GM21529 (cell line): ENCODE results near the gene LGALS1.

ENCODE experiments used
- ATAC-seq: cut with Tn5 transposase; IDR thresholded peaks from one replicate; pipeline ENCODE4 v1.9.1; 2021; ENCODE audit not compliant: unreplicated experiment

The LGALS1 gene

DNA sequence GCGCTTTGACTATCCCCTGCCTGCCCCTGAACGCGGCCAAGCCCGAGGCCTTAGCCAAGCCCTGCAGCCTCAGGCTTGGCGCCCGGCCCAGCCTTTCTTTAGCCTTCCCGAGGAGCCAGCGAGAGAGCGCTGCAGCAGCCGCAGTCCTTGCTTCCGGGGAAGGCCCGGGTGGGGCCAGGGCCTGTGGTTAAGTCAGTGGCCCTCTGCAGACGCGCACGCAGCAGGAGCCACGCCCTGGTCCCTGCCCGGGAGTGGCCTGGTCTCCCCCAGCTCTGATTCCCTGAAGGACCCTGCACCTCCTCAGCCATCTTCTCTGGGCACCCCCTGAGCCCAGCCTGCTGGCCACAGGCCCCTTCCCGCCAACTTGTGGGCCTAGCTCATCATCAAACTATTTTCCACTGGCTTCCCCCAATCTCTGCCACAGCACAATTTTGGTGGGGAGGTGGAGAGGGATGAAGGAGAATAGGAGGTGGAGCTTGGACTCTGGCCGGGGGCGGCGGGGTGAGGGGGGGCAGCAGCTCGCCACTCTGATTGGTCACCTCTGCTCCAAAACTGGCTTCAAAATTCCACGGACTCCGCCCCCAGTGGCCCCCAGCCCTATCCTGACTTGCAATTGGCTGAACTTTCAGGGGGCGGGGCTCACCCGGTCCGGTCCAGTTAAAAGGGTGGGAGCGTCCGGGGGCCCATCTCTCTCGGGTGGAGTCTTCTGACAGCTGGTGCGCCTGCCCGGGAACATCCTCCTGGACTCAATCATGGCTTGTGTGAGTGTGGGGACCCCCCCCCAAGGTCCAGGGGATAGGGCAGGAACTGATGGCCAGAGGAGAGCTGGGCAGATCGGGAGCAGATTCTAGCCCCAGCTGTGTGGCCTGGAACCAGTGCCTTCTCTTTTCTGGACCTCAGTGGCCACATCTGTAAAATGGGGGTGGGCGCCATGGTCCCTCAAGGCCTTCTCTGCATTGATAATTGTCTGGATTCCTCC lies at the start of gene LGALS1:
Gene LGALS1 (plus strand): TSS at position 686 of the 979 bp plus-strand sequence. CDS start 67 bp downstream, at position 753.
- peak; percentile 57 for ATAC-seq

DNA sequence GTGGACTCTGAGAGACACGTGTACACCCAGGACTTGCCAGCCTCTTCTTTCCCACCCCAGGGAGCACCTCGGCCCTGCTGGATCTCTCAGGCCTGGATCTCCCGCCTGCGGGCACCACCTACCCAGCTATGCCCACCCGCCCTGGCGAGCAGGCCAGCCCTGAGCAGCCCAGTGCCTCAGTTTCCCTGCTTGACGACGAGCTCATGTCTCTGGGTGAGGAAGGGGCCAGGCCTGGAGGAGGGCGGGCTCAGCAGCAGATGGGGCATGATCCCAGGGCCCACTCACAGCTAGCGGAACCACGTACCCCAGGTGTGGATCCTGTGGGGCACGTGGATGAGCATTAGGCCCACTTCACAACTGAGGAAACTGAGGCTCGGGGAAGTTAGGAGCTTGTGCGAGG lies 49.7 kb upstream of the LGALS1 start:
- ATAC-seq, result no peak

DNA sequence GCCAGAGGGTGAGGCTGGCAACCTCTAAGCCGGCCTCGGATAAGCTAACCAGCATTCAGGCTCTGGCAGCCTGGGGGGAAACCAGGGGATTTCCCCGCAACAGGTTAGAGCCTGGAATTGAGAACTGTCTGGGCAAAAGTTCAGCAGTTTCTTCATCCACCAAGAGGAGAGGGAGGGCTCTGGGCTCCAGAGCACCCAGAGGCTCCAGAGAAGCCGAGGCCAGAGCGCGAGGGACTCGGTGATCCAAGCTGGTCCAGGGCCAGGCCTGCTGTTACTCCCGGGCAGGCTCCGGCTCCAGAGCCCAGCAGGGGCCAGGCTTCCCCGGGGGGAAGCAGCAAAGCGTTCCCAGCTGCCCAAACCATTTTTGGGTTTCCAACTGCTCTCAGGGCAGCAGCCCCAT lies 49.3 kb upstream of the LGALS1 start:
- no peak for ATAC-seq

DNA sequence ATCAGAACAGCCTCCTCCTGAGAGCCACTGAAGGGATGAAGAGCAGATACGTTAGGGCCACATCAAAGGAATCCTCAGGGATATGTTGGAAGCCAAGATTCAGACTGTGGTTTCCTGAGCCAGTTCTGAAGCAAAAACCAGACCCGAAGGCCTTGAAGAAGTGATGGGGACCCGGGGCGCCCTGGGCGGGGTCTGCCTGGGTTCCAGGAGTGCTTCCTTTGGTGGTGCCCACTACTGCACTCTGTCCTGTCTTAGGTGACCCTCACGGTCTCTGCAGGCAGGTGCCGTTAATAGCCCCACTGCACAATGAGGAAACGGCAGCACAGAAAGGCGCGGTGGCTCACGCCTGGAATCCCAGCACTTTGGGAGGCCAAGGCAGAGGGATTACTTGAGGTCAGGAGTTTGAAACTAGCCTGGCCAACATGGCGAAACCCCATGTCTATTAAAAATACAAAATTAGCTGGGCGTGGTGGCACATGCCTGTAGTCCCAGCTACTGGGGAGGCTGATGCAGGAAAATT lies 48.8 kb upstream of the LGALS1 start:
- ATAC-seq, result no peak

DNA sequence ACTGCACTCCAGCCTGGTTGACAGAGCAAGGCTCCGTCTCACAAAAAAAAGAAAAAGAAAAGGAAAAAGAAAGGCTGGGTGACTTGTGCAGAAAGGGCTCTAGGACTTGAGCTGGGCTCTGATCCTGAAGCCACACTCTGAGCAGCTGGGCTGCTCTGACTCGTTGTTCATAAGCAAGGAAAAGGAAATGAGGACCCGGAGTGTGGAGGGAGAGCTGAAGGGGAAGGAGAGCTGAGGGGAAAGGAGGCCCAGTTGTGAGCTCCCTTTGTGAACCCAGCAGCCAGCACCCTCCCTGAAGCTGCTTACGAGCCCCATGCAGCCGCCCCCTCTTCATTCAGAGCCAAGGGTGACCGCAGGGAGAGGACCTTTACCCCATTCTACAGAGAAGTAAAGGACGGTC lies 48.3 kb upstream of the LGALS1 start:
- no peak for ATAC-seq

DNA sequence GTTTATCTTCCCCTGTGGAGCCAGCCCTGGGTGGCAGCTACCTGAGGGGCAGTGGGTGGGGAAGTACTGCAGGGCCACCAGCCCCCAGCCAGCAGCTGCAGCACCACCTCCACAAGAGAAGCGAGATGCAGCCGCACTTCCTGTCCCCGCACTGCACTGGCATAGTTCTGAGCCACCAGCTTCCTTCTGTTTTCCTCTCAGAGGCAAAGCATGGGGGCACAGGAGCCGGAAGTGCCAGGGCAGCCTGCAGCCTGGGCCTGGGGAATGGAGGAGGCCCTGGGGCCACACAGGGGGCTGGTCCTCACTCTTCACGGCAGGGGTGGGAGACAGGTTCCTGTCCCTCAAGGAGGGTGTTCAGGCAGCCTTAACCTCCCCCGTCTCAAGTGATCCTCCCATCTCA lies 47.9 kb upstream of the LGALS1 start:
- no peak for ATAC-seq

DNA sequence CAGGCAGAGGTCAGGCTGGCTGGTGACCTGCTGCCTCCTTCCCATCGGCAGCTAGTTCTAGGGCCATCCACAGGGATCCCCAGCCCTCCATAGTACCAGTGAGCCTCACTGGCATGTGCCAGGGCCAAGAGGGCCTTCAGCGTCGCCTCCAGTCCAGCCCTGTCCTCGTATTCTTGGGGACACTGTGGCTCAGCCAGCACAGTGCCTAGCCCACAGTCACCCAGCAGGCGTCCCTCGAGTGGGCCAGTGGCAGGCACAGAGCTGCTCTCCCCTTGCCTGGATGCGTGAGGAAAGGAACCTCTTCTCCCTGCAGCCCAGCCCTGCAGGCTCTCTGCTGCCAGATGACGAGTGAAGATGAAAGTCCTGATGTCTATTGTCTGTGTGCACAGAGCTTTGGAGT lies 46.6 kb upstream of the LGALS1 start:
- no peak for ATAC-seq

DNA sequence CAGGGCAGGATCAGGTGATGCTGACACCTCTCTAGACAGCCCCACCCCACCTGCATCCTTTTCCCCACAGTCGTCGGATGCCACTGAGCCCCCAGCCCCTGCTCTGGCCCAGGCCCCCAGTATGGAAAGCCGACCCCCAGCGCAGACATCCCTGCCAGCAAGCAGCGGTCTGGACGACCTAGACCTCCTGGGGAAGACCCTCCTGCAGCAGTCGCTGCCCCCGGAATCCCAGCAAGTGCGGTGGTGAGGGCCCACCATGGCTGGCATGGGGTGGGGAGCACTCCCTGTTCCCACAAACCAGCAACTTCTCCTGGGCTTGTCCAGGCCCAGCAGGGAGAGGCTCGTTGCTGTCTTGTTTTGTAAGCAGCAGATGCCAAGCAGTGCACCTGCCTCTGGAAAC lies 45.5 kb upstream of the LGALS1 start:
- ATAC-seq, result no peak

DNA sequence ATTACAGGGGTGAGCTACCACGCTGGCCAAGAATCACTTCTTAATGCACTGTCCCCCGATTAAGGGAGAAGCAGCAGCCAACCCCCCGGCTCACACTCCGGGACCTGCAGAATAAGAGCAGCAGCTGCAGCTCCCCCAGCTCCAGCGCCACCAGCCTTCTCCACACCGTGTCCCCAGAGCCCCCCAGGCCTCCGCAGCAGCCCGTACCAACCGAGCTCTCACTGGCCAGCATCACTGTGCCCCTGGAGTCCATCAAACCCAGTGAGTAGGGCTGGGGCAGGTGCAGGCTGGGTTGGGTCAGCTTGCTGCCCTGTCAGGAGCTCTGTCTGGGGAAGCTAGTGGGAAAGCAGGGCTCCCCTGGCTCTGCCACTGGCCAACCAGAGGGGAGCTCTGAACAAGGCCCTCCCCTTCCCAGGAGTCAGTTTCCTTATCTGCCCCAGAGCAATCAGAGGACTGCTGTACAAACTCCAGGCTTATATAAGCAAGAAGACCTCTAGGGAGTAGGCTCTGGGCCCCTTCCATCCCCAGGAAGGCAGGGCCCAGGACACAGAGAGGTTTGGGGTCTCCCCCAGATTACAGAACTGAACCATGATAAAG lies 44.5 kb upstream of the LGALS1 start:
- ATAC-seq, result no peak

DNA sequence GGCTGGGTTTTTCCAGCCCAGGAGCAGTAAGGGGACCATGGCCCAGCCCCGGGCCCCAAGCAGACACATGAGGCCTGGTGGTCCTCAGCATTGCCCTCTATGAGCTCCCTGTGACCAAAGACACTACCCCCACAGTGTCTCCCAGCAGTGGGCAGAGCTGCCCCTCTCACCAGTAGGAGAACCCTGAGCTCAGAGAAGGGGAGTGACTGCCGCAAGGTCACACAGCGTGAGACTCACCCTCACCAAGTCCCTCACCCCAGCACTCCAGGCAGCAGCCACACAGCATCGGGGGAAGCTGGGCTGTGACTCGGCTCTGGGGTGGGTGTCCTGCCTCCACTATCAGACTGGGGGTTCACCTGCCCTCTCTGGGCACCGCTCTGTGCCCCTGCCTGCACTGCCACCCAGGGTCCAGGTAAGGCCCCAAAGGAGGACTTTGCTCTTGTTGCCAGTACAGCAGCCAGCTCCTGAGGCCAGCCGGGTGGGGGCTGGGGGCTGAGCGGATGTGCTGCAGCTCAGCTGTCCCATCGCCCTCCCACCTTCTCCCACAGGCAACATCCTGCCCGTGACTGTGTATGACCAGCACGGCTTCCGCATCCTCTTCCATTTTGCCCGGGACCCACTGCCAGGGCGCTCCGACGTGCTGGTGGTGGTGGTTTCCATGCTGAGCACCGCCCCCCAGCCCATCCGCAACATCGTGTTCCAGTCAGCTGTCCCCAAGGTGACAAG lies 43.8 kb upstream of the LGALS1 start:
- ATAC-seq, result no peak

DNA sequence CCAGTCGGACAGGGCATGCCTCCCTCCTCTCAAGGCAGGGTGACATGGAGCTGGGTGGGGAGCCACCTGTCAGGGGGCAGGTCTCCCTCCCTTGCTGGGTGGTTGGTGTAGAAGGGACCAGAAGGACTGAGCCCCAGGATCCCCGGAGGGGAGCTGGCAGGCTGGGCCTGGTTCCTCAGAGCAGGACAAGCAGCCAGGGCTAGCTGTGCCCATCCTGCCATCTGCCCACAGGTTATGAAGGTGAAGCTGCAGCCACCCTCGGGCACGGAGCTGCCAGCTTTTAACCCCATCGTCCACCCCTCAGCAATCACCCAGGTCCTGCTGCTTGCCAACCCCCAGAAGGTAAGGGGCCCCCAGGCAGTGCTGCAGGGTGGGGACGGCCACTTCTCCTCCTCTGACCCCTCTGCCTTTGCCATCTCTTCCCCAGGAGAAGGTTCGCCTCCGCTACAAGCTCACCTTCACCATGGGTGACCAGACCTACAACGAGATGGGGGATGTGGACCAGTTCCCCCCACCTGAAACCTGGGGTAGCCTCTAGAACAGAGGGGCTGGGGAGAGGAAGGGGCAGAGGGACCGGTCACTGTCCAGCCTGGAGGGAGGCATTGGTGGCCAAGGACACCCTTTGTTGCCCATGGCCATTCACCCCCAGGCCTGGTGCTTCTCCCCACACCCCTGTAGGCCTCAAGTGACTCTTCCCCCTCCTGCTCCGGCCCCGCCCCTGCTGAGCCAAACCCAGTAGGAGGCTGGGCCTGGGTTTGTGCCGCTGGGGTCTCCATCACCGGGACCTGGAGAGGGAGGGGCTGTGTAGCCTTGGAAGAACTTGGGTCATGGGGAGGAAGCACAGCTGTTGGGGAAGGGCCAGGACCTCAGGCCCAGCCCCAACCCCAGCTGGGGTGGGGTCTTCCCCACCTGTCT lies 43.0 kb upstream of the LGALS1 start:
- peak; percentile 13 for ATAC-seq

DNA sequence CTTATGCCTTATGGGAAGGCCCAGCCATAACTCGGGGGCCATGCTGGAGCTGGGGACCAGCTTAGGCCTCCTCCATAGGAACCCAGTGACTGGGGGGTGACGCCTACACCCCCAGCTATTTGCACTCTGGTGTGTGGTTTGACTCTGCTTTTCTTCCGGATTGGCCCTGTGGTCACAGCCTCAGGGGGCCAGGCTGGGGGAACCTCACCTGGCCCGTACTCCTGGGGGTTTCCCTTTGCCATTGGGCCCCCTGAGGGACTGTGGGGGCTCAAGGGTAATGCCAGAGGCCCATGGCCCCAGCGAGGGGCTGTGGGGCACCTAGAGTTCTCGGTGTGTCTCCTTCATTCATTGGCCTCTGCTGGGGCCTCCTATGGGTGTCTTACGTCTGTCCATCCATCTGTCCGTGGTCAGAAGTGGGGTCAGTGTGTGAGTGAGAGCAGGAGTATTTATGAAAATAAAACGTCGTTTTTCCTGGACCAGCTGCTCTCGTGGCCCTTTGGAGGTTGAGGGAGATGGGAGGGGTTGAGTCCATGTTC lies 42.3 kb upstream of the LGALS1 start:
- peak; percentile 56 for ATAC-seq

DNA sequence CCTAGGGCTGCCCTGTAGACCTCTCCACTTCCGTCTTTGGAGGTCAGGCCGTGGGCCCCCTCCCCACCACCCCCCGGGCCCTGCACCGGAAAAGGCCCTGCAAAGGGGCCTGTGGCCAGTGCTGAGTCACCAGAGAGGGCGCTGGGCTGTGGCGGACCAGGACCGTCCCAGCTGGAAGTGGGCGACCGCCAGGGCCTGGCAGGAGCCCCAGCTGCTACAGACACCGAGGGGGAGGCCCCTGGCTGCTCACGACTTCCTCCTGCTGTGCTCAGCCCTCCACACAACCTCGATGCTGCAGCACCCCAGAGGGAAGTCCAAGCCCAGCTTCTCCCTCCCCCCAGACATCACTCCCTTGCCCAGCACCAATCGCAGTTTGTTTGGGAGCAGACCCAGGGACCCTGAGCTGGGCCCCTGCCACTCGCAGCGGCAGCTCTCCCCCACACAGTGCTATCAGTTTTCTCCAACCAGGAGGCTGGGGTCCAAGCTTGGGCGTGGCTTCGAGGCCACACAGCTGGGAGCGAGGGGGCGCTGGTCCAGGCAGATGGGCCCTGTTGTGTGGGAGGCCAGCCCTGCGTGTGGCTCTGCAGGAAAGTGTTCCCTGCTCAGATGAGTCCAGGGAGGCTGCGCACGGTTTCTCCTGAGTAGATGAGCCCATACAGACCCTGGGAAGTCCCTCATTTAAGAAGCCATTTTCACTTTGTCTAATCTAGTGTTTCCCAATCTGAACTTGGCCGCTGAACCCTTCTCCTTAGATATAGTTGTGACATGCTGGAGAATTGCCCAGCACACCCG lies 41.6 kb upstream of the LGALS1 start:
- ATAC-seq, result peak; percentile 60

DNA sequence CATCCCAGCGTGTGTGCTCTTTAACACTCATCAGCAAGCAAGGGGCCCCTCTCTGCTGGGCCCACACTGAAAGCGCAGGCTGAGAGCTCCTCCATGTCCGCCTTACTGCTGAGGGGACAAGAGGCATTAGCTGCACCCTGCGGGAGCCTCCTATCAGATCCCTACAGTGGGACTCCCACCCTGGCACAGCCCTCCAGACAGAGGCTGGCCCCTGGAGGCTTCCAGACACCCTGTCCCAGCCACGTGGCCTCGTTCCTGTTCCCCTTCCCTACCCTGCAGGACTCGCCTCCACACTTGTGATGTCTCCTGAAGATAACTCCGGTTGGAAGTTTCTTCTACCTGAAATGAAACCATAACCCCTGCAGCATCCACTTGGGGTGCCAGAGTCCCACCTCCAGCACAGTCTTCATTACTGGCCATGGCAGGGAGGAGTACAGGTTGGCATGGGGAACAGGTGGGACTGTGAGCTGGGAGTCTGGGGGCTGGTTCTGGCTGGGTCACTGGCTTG lies 41.0 kb upstream of the LGALS1 start:
- no peak for ATAC-seq

DNA sequence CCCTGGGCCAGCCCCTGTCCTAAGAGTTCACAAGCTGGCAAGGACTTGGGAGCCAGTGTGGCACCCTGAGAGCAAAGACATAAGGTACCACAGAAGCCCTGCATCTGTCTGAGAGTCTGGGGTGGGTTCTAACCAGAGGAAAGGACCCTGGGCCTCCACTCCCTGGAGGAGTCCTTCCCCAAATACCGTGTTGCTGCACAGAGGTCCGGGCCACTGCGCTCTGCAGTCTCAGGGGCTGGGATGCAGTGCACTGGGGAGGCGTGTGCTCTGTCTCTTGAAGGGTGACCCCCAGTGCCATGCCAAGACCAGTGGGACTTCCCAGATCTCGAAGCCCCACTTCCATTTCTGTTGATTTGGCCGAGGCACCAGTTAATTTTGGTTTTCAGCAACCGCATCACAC lies 40.3 kb upstream of the LGALS1 start:
- ATAC-seq, result no peak

DNA sequence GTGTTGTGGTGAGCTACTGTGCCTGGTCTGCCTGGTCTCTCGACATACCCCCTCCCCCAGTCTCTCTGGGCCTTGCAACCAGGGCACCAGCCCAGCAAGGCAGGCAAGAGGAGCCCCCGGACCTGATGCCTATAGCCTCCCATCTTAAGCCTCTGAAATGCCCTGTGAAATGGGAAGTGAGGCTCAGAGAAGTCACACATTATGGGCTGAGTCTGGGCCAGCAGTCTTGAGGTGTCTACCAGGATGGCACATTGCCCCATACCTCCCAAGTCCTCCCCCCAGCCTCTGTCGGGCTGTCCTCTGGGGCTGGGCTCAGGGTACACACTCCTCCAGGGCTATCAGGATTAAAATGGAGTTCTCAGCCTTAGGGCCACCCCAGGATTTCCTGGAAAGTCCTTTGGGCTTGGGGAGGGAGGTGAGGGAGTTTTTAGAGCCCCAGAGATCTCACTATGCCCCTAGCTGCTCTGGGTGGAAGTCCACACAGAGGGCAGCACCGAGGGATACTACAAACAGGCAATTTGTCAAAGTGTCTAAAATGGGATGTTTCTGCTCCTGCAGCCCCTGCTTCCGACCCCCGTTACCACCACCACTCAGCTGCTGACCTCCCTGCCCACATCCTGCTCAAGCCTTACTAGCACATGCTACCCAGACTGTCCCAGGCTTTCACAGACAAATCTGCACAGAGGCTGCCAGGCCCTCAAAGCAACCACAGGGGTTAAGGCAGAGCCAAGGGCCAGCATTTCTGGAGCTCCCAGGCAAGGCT lies 39.1 kb upstream of the LGALS1 start:
- no peak for ATAC-seq

DNA sequence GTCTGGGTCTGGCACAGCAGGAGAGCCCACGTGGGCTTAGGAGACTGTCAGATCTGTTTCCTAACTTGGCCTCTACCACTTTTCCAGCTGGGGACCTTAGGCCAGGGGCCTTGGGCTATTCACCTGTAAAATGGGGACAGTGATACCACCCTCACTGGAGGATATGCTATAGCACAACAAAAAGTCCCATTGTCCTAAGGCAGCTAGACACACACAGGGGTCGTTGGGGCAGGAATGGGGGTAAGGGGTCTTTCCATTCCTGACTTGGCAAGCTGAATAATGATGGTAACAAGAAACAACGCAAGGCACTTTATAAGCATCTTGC lies 38.5 kb upstream of the LGALS1 start:
- no peak for ATAC-seq

DNA sequence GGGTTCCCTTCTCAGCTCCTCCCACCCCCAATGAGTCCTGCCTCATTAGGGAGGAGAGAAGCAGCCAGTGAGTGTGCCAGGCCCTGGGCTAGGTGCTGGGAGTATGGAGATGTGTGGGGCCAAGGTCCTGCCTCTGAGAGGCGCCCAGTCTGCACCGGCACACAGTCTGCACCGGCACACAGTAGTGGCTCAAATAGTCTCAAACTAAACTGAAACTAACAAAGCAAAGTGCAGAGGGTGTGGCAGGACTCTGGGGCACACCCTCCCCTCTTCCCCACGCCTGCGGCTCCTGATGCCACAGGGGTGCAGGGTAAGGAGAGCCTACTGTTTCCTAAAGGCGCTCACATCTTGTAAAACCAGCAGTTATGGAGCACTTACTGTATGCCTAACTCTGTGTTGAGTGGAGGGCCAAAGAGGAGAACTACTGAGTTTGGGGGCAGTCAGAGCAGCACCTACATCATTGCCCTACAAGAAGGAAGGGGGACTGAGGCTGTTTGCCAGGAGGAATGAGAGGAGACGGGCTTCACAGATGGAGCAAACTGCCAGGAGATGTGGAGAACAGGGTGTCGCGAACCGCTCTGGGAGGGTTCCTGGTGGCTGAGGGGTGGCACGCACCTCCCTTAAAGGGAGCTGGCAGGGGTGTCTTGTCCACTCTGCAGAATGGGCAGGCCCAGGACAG lies 36.9 kb upstream of the LGALS1 start:
- ATAC-seq, result no peak
